Lower lobe of right lung (tissue), 2 donors: ENCODE results near the gene GLIS1. TPM values are rescaled to one million over a fixed set of nuclear protein-coding genes. Genes with fewer than 3 reads are reported as not detected.

Experiments
- ATAC-seq, 2 donors: fragments of 200-7000 bp; cut with Tn5 transposase; one replicate each; pipeline ENCODE4 v1.9.1; 2020 to 2022; ENCODE audit warnings: mild to moderate bottlenecking in 2 of 2, moderate library complexity in 2 of 2
- DNase-seq: peaks from one replicate; pipeline ENCODE4 v3.0.0-alpha.2; 2020
- H3K27ac ChIP-seq: fragments of 200-600 bp; one replicate; pipeline ENCODE4 v1.8.0; 2022
- H3K27me3 ChIP-seq: fragments of 200-600 bp; one replicate; pipeline ENCODE4 v1.8.0; 2022; ENCODE audit warnings: low read depth
- H3K36me3 ChIP-seq: fragments of 200-600 bp; one replicate; pipeline ENCODE4 v1.8.0; 2022; ENCODE audit warnings: mild to moderate bottlenecking
- H3K4me1 ChIP-seq: fragments of 200-600 bp; one replicate; pipeline ENCODE4 v1.8.0; 2022
- H3K4me3 ChIP-seq: fragments of 200-600 bp; one replicate; pipeline ENCODE4 v1.8.0; 2022; ENCODE audit warnings: mild to moderate bottlenecking
- H3K9me3 ChIP-seq: fragments of 200-600 bp; one replicate; pipeline ENCODE4 v1.8.0; 2022
- CTCF ChIP-seq: fragments of 200-600 bp; IDR thresholded peaks from one replicate; pipeline ENCODE4 v1.8.0; 2022; ENCODE audit warnings: antibody characterized with exemption, mild to moderate bottlenecking
- intact Hi-C: fragments of 100-400 bp; cut with DNase I; formaldehyde crosslinking; loops from one replicate; pipeline ENCODE4 v1.11.0; 2022
- total RNA-seq: library from RNA; stranded (reverse); fragmentation: NEBNext Ultra II Directional; extraction: Animal tissue kit (Norgen Biotek cat#: 25700); gene quantifications from one replicate; pipeline ENCODE4 v1.2.1, GENCODE V29; 2021
- donor health status: DM: no; HTN: yes; CAD: no; lungs with severe emphysema.

Gene GLIS1
- total RNA-seq, 1 donor from 2014 or later, result not detected

GRCh38 chr1:53638360-53639035 lies 100.5 kb downstream of the GLIS1 start:
- no peaks in the 10 kb centered on the region for H3K36me3 ChIP-seq
- intact Hi-C loops, result no loop called here
- no peaks in the 10 kb centered on the region for H3K27me3 ChIP-seq
- no peaks in the 10 kb centered on the region for H3K4me1 ChIP-seq
- H3K27ac ChIP-seq, result no peak overlapping the region
- ATAC-seq (no peak), DNase-seq (no peak)
- H3K4me3 ChIP-seq, result no peak overlapping the region
- H3K9me3 ChIP-seq, result no peaks in the 10 kb centered on the region
- no peak for TF ChIP-seq CTCF

- Histone ChIP-seq H3K36me3 (no peaks in the 10 kb centered on the region), H3K27ac (no peak overlapping the region), H3K27me3 (no peaks in the 10 kb centered on the region), H3K9me3 (no peaks in the 10 kb centered on the region), H3K4me3 (no peak overlapping the region), H3K4me1 (no peaks in the 10 kb centered on the region)
- DNase-seq (no peak), ATAC-seq (no peak)
- intact Hi-C loops, result no loop called here
- no peak for TF ChIP-seq CTCF
These were observed 101.2 kb downstream of the GLIS1 start for GRCh38 chr1:53637511-53638359.

DNA sequence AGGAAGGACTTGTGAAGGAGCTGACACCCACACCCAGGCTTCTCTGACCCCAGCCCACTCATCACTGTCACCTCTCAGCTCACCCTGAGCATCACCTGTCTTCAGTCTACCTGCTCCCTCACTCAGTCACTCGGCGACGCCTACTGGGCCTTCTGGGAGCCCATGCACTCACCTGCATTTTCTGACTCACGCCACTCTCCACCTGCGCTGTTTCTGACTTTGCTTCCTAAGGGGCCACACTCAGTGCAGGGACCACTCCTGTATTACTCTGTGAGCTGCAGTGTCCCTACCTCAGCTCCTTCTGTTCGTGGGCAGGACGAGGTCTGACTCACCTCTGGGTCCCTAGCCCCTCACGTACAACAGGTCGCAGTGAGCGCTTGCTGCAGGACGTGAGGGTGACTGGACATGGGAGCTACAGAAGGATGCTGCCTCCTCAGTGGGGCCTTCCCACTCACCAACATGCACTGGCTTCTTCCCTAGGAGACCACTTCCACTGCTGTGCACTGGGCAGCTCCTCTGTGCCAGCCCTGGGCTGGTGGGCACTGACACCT lies 102.3 kb downstream of the GLIS1 start:
- H3K27ac ChIP-seq, result no peak overlapping the region
- ATAC-seq (no peak), DNase-seq (no peak)
- H3K9me3 ChIP-seq, result no peaks in the 10 kb centered on the region
- no peaks in the 10 kb centered on the region for H3K4me1 ChIP-seq
- no peak for TF ChIP-seq CTCF
- intact Hi-C loops, result no loop called here
- H3K4me3 ChIP-seq, result no peak overlapping the region
- no peaks in the 10 kb centered on the region for H3K27me3 ChIP-seq
- H3K36me3 ChIP-seq, result no peaks in the 10 kb centered on the region

GRCh38 chr1:53634571-53634979 lies 104.4 kb downstream of the GLIS1 start:
- no peak overlapping the region for H3K4me3 ChIP-seq
- no peak for TF ChIP-seq CTCF
- H3K4me1 ChIP-seq, result no peaks in the 10 kb centered on the region
- DNase-seq, result no peak
- no peak for ATAC-seq
- no peaks in the 10 kb centered on the region for H3K9me3 ChIP-seq
- no peaks in the 10 kb centered on the region for H3K27me3 ChIP-seq
- H3K27ac ChIP-seq, result no peak overlapping the region
- intact Hi-C loops, result no loop called here
- H3K36me3 ChIP-seq, result no peaks in the 10 kb centered on the region

- Histone ChIP-seq H3K27me3 (no peaks in the 10 kb centered on the region), H3K4me3 (no peak overlapping the region), H3K36me3 (no peaks in the 10 kb centered on the region), H3K9me3 (no peaks in the 10 kb centered on the region), H3K27ac (no peak overlapping the region), H3K4me1 (no peaks in the 10 kb centered on the region)
- ATAC-seq (no peak), DNase-seq (no peak)
- intact Hi-C loops, result no loop called here
- no peak for TF ChIP-seq CTCF
These were observed 105.8 kb downstream of the GLIS1 start for GRCh38 chr1:53633073-53633704.
